ENCODE data around the gene TUBB. TPM values are rescaled to one million over a fixed set of nuclear protein-coding genes. Genes with fewer than 3 reads are reported as not detected.
"Not testable (repeated sequence)": the region's sequence is repeated elsewhere in the genome, so short reads cannot be mapped to it uniquely, and the experiment has no call there.

The TUBB gene
- total RNA-seq, 2 donors from 2014 or later: 342 to 378 TPM

- intact Hi-C loops (cut with DNase I): loop anchor here (5.0 to 10.0 kb wide), 2 partner anchors 80 to 668 kb away; no protein-coding TSS in a partner anchor
- DNase-seq (ENCODE audit: low spot score): no peak
Measured at GRCh38 chr6:30747300-30747687, 27.1 kb downstream of the TUBB start.

GRCh38 chr6:30747902-30748769, 28.0 kb downstream of the TUBB start:
- intact Hi-C loops (cut with DNase I): loop anchor here (5.0 to 10.0 kb wide), 2 partner anchors 79 to 667 kb away; no protein-coding TSS in a partner anchor
- no peak for DNase-seq (ENCODE audit: low spot score)

- intact Hi-C loops (cut with DNase I): loop anchor here (5.0 to 10.0 kb wide), 2 partner anchors 78 to 666 kb away; no protein-coding TSS in a partner anchor
- DNase-seq (ENCODE audit: low spot score): no peak
Measured at GRCh38 chr6:30748851-30749540, 28.8 kb downstream of the TUBB start.

GRCh38 chr6:30749554-30750378, 29.6 kb downstream of the TUBB start:
- intact Hi-C loops (cut with DNase I): loop anchor here (5.0 to 10.0 kb wide), 3 partner anchors 38 to 665 kb away; no protein-coding TSS in a partner anchor
- no peak for DNase-seq (ENCODE audit: low spot score)

- no peak for DNase-seq (ENCODE audit: low spot score)
- intact Hi-C loops (cut with DNase I): loop anchor here in 1 of 2 donors (5.0 kb wide), 1 partner anchor 37 kb away; no protein-coding TSS in a partner anchor
Measured at GRCh38 chr6:30750379-30750668, 30.2 kb downstream of the TUBB start.

- DNase-seq (ENCODE audit: low spot score): peak; percentile 99
- intact Hi-C loops (cut with DNase I): loop anchor here in 1 of 2 donors (5.0 kb wide), 1 partner anchor 35 kb away; no protein-coding TSS in a partner anchor
Measured at GRCh38 chr6:30752157-30752927, 32.2 kb downstream of the TUBB start.

- intact Hi-C loops (cut with DNase I): loop anchor here (1.0 to 5.0 kb wide), 2 partner anchors 23 to 33 kb away; no protein-coding TSS in a partner anchor
- DNase-seq (ENCODE audit: low spot score): no peak
Measured at GRCh38 chr6:30754631-30755030, 34.5 kb downstream of the TUBB start.

- intact Hi-C loops (cut with DNase I); DNase-seq (ENCODE audit: low spot score): not testable (repeated sequence)
Measured at GRCh38 chr6:30756405-30757003, 36.4 kb downstream of the TUBB start.

- intact Hi-C loops (cut with DNase I): no loop called here
- DNase-seq (ENCODE audit: low spot score): no peak
Measured at GRCh38 chr6:30757261-30757904, 37.2 kb downstream of the TUBB start.

GRCh38 chr6:30759575-30760239, 39.6 kb downstream of the TUBB start:
- no peak for DNase-seq (ENCODE audit: low spot score)
- intact Hi-C loops (cut with DNase I): loop anchor here in 1 of 2 donors (10.0 kb wide), 1 partner anchor 55 kb away; no protein-coding TSS in a partner anchor

GRCh38 chr6:30760549-30760948, 40.4 kb downstream of the TUBB start:
- no peak for DNase-seq (ENCODE audit: low spot score)
- intact Hi-C loops (cut with DNase I): loop anchor here in 1 of 2 donors (10.0 kb wide), 1 partner anchor 54 kb away; no protein-coding TSS in a partner anchor

- intact Hi-C loops (cut with DNase I): loop anchor here in 1 of 2 donors (10.0 kb wide), 1 partner anchor 53 kb away; no protein-coding TSS in a partner anchor
- DNase-seq (ENCODE audit: low spot score): no peak
Measured at GRCh38 chr6:30761791-30762429, 41.8 kb downstream of the TUBB start.

GRCh38 chr6:30763155-30763617, 43.0 kb downstream of the TUBB start:
- DNase-seq (ENCODE audit: low spot score): no peak
- intact Hi-C loops (cut with DNase I): loop anchor here in 1 of 2 donors (10.0 kb wide), 1 partner anchor 52 kb away; no protein-coding TSS in a partner anchor

- intact Hi-C loops (cut with DNase I): loop anchor here in 1 of 2 donors (10.0 kb wide), 1 partner anchor 51 kb away; no protein-coding TSS in a partner anchor
Measured at GRCh38 chr6:30763618-30764489, 43.7 kb downstream of the TUBB start.

GRCh38 chr6:30764490-30765043, 44.4 kb downstream of the TUBB start:
- intact Hi-C loops (cut with DNase I): loop anchor here in 1 of 2 donors (10.0 kb wide), 1 partner anchor 50 kb away; no protein-coding TSS in a partner anchor
- not testable (repeated sequence) for DNase-seq (ENCODE audit: low spot score)

More at GRCh38 chr6:30763618-30764489, 43.7 kb downstream of the TUBB start:
- no peak for DNase-seq (ENCODE audit: low spot score)
